HFF-Myc (cell line): ENCODE measurements around the gene TNFRSF13B.
"Not testable (repeated sequence)": the region's sequence is repeated elsewhere in the genome, so short reads cannot be mapped to it uniquely, and the experiment has no call there.

Experiments used
- DNase-seq: peaks from one replicate; pipeline ENCODE4 v3.0.0-alpha.2; 2011; ENCODE audit warnings: low read depth; ENCODE audit errors: extremely low read depth
- H3K4me3 ChIP-seq: replicated peaks from 2 replicates; pipeline ENCODE4 v1.5.1; 2011; ENCODE audit warnings: low read depth, mild to moderate bottlenecking, control low read depth, low read length
- TF ChIP-seq, protein P1 (sequence below): IDR thresholded peaks from 2 replicates; pipeline ENCODE4 v1.5.1; 2012; ENCODE audit warnings: mild to moderate bottlenecking, low read depth, low read length, control low read depth; ENCODE audit errors: missing control alignments

The TNFRSF13B gene

GRCh38 chr17:16924696-16925440 is 47.0 kb downstream of the TNFRSF13B start:
- DNase-seq: no peak
- TF ChIP-seq, protein P1, sequence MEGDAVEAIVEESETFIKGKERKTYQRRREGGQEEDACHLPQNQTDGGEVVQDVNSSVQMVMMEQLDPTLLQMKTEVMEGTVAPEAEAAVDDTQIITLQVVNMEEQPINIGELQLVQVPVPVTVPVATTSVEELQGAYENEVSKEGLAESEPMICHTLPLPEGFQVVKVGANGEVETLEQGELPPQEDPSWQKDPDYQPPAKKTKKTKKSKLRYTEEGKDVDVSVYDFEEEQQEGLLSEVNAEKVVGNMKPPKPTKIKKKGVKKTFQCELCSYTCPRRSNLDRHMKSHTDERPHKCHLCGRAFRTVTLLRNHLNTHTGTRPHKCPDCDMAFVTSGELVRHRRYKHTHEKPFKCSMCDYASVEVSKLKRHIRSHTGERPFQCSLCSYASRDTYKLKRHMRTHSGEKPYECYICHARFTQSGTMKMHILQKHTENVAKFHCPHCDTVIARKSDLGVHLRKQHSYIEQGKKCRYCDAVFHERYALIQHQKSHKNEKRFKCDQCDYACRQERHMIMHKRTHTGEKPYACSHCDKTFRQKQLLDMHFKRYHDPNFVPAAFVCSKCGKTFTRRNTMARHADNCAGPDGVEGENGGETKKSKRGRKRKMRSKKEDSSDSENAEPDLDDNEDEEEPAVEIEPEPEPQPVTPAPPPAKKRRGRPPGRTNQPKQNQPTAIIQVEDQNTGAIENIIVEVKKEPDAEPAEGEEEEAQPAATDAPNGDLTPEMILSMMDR: no peak
- H3K4me3 ChIP-seq: no peak overlapping the region

DNA sequence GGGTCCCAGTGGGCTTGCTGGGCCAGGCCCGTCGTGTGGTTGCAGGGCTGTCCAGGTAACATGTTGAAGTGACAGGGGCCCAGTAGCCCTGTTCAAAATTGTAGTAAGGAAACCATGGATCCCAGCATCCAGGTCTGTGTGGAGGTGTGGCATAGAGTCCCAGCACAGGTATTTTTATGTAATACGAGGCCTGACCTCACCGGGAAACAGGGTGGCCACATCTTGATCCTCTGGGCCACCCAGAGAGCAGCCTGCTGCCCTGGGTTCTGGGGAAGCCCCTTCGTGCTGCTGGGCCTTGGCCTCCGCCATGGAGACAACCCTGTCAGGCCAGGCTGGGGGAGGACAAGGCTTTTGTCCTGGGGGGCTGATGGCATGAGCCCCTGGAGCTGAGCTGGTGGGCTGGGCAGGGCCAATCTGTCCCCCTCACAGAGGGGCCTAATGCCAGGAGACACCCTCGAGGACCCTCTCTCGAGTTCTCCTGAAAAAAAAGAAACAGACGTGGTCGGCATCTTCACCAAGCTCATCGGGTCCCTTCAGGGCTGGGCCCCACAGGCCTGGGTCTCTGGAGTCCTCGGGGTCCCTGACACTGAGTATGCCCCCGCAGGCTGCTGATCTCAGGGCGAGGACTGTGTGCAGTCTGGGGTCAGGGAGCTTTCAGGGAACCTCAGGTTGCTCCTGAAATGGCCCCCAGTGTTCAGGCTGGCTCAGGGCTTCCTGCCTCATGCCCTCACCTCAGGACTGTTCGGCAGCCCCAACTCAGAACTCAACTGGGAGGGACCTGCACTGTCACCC is 47.8 kb downstream of the TNFRSF13B start:
- TF ChIP-seq, protein P1: no peak
- no peak overlapping the region for H3K4me3 ChIP-seq
- no peak for DNase-seq

DNA sequence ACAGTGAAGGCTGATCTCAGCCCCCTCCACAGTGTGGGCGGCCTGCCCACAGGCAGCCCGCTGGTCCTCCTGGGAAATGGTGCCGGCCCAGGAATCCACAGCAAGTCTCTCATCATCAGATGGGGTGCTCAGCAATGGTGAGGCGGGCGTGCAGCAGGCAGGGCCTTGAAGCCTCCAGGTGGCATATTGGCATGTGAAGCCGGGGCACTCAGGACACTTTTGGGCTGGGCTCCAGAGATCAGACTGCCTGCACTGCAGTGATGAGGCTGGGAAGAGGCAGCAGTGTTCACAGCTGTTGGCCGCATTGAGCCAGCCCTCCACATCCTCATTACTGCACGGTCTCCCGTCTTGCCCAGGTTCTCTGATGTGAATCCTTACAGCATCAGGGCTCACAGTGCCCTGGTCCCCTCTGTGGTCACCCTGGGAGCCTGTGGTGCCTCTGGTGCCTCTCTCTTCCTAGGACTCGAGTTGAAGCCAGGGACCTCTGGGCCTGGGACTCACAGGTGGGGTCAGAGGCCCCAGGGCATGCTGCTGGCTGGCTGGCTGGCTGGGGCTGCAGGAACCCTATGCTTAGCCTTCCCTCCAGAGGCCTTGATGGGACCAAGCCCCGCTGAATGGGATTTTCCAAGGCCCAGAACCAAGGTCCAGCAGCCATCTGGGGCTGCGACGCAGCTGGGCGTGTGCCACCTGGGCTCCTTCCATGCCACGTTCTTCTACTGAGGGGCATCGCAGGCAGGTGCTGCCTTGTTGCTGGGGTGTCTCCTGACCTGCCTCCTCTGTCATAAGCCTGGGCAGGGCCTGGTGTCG is 48.6 kb downstream of the TNFRSF13B start:
- no peak overlapping the region for H3K4me3 ChIP-seq
- TF ChIP-seq, protein P1: no peak
- no peak for DNase-seq

DNA sequence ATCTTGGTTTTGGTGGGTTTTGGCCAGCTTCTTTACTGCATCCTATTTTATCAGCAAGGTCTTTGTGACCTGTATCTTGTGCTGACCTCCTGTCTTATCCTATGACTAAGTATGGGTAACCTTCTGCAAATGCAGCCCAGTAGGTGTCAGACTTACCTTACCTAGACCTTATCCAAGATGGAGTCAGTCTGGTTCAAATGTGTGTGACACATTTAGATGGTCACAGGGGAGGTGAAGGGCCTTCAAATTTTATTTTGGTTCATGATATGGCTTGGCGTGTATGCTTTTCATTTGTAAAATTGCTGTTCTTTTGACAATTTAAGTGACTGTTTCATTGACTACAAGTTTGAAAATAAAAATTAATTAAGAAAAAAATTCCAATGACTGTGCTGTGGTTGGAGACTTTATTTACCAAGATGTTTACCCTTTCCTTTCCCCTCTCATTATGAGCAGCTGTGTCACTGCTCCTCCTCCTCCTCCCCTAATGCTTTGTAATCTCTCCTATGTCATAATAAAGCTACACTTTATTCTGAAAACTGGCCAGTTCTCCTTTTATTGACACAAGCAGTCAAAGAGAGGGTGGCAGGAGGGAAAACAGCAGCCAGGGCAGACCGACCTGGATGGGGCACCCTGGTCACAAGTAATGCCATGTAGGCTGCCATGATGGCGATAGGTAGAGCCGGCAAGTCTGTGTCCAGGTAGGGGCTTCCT is 49.4 kb downstream of the TNFRSF13B start:
- H3K4me3 ChIP-seq: no peak overlapping the region
- TF ChIP-seq, protein P1: no peak
- DNase-seq: no peak

- H3K4me3 ChIP-seq, DNase-seq: not testable (repeated sequence)
Measured at GRCh38 chr17:16921451-16921850, 50.5 kb downstream of the TNFRSF13B start.

DNA sequence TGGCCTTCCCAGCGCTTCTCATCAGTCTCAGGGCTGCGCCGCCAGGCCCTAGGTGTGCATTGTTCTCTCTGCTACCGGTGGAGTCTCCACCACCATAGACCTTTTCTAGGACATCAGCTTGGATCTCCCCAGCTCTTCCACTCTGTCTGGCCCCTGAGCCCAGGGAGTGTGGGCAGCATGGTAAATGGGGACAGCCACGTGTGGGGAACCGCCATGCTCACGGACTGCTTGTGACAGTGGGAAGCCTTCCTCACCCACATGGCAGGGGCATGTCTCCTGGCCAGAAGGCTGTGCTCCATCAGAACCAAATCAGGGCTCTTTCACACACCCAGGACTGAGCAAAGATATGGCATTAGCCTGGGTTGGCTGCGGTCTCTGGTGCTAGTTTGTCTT is 51.3 kb downstream of the TNFRSF13B start:
- DNase-seq: no peak
- TF ChIP-seq, protein P1: no peak

More for the DNA sequence above, 51.3 kb downstream of the TNFRSF13B start:
- no peak overlapping the region for H3K4me3 ChIP-seq
